GM10847 (cell line): ENCODE data around the gene GNG4.

Experiments used
- POLR2A ChIP-seq: IDR thresholded peaks from 2 replicates; pipeline ENCODE4 v1.6.1; 2011; ENCODE audit not compliant: insufficient read length; ENCODE audit errors: extremely low read depth

GNG4 gene

DNA sequence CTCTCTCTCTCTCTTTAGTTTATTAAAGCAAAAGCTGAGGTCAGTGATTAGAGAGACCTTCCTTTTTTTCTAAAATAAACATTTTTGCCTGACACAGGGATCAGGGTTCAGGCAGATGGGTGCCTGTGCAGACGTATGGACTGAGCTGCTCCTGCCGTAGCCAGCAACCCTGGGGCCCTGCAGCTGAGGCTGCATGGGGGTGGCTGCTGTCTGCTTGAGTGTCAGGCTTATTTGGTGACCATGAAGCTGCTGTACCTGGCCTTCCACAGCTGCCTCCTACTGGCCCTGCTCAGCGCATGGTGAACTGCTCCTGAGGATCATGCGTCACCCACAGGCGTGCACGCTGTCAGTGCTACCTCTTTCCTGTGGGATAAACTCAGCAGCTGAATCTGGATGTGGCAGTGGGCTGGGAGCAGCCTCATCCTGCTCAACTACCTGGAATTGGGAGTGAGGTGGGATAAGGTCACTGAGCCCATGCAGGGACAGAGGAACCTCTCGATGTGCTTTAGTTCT lies 35.1 kb downstream of the GNG4 start:
- no peak for TF ChIP-seq POLR2A

DNA sequence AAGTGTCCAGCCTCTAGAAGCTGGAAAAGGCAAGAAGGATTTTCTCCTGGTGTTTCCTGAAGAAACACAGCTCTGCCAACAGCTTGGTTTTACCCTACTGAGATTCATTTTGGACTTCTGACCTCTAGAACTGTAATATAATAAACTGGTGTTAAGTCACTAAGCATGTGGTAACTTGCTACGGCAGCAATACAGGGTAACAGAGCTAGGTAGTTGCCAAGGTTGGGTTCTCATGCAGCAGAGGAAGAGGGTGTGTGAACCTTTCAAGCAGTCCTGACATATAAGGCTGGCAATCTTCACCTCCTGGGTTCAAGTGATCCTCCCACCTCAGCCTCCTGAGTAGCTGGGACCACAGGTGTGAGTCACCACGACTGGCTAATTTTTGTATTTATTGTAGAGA lies 36.0 kb downstream of the GNG4 start:
- no peak for TF ChIP-seq POLR2A

DNA sequence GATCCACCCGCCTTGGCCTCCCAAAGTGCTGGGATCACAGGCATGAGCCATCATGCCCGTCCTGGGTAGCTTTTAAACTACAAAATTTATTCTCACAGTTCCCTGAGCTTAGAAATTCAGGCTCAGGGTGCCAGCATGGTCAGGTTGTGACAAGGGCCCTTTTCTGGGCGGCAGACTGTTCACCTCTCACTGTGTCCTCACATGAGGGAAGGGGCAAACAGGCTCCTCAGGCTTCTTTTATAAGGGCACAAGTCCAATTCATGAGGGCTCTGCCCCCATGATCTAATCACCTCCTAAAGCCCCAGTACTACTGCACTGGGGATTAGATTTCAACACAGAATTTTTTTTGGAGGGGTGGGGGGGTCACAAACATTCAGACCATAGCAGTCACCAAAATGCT lies 36.8 kb downstream of the GNG4 start:
- TF ChIP-seq POLR2A = no peak

DNA sequence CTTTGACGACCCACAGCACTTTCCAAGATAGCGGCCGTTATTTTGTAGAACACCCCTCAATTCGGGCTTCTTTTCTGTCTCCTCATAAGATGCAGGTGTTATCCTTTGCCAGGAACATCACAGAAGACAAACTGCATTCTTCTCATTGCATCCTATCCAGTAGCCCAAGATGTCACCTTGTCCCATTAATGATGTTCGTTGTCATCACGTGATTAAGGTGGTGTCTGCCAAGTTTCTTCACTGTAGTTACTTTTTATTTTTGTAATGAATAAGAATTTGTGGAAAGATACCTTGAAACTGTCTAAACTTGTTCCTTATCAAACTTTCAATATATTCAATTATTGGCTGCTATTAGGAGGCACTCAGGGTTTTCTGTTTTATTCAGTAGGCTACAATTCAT lies 39.4 kb downstream of the GNG4 start:
- TF ChIP-seq POLR2A = no peak

DNA sequence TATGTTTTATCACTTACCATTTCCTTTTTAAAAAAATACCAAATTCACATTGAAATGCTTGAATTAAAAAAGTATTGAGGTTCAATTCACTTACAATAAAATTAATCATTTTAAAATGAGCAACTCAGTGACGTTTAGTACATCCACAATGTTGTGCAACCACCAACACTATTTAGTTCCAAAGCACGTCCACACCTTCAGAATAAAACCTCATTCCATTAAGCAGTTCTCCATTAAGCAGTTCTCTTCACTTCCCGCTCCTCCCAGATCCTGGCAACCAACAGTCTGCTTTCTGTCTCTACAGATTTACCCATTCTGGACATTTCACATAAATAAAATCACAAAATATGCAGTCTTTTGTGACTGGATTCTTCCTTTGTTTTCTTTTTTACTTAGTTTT lies 41.3 kb downstream of the GNG4 start:
- no peak for TF ChIP-seq POLR2A

DNA sequence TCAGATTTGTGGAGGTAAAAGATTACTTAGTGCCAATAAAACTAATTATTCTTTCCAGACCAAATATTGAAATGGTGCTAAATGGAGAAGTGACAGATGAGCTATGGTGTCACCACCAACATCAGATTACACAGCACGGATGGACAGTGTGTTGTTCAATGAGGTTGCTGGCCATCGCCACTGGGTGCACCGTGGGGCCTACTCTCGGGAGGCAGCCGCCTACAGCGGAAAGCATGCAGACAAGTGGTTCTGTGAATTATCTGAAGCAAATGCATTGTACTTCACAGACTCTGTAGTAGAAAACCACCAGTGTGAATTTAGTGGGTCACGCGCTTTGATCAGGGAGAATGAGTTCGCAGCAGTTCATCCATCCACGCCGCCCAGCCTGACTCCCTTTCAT lies 42.3 kb downstream of the GNG4 start:
- no peak for TF ChIP-seq POLR2A

DNA sequence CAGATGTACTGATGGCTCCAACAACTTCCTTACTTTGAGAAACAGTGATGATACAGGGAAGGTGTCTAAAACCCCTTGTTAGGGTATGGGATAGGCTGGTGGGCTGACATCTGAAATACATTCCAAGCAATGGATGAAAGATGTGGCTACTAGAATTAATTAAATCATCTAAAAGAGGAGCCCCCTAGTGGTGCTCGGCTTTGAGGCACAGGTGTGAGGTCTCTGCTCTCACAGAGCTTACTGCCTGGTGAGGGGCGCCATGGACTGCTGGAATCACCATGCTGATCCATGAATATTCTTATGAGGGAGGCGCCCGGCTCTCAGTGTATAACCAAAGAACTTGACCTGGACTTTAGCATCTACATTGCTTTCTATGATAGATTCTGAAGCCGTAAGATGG lies 48.5 kb downstream of the GNG4 start:
- no peak for TF ChIP-seq POLR2A

DNA sequence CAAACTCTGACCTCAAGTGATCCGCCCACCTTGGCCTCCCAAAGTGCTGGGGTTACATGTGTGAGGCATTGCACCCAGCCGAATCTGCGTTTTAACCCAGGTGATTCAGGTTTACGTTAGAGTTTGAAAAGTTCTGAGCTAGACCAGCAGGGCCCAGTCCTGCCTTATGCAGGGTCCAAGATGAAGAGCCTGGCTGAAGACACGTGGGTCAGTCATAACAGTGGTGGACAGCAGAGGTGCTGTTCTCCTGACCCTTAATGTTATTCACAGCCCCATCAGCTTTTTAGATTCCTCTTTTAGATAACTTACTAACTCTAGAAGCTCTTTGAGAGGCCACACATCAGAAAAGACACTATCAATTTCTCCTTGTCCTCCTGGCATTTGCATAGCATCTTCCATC lies 50.0 kb downstream of the GNG4 start:
- TF ChIP-seq POLR2A = no peak

DNA sequence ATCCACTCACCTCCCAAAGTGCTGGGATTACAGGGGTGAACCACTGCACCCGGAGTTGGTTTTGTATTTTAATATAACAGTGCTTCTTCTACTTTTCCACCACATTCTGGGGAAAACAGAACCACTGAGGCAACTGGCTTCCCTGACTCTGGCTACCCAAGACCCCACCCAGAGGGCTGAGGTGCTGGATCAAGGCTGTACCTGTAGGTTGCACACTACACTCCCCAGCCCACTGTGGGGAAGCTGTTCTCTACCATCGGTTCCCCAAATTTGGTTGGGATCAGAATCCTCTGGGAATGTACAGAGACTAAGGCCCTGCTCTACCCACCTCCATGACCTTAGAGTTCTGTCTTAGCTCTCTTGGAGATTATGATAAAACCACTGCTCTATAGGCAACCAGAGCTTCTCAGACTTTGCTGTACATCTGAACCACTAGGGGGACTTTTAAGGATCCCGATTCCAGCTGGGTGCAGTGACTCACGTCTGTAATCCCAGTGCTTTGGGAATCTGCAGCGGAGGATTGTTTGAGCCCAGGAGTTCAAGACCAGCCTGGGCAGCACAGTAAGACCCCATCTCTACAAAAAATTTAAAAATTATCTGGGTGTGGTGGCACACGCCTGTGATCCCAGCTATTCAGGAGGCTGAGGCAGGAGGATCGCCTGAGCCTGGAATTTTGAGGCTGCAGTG lies 51.6 kb downstream of the GNG4 start:
- no peak for TF ChIP-seq POLR2A

DNA sequence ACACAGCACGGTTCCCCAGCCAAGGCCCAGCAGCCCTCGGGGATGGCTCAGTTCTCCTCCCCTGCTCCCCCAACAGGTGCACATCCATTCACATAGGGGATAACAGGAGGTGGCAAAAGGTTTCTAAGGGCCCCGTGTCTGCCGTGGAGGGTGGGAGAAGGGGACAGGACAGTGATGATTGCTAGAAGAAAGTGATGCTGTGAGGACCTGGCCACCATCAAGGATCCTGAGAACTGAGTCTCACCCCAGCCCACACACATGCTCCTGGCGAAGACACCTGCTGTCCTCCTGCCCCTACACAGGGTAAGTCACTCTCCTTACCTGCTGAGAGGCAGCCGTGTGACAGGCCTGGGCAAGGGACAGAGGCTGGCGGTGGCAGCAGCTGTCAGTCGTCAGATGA lies 54.5 kb downstream of the GNG4 start:
- TF ChIP-seq POLR2A = no peak

DNA sequence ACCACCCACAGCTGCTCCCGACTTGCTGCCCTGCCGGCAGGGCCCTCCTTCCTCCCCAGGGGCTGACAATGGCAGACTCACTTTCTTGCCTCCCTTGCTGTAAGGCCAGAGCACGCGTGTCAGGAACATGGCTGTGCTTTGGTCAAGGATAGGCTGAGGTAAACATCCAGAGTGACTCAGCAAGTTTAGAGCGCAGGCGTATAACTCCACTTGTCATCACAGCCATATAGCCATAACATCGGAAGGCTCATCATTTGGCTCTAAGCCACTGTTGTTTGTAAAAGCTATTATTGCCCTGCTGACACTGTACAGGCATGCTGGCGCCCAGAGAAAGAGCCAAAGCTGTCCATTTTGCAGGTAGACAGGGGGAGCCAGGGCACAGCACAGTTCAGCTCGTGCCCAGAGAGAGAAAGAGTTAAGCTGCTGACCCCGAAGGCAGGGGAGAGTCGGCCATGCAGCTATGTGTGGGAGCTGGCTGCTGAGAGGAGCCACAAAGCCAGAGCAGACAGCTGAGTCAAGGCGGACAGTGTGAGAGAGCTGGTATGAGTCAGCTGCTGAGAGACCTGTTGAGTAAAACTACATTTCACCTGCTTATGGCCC lies 60.6 kb downstream of the GNG4 start:
- TF ChIP-seq POLR2A = no peak

DNA sequence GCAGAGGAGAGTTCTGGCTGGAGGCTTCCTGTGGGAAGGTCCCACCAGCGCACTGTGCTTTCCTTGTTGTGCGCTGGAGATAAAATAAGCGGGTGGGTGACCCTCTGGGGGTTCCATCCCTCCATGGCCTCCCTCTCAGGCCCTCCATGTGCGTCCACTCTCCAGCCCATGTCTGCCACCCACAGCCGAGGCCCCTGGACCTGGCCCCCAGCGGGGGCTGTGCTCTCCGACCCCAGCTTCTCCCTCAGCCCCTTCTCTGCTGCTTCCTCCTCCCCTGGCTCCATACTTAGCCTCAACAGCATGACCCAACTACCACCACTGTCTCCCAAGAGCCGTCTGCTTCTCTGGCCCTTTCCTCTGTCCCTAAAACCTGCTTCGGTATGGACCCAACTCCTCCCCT lies 61.4 kb downstream of the GNG4 start:
- no peak for TF ChIP-seq POLR2A

DNA sequence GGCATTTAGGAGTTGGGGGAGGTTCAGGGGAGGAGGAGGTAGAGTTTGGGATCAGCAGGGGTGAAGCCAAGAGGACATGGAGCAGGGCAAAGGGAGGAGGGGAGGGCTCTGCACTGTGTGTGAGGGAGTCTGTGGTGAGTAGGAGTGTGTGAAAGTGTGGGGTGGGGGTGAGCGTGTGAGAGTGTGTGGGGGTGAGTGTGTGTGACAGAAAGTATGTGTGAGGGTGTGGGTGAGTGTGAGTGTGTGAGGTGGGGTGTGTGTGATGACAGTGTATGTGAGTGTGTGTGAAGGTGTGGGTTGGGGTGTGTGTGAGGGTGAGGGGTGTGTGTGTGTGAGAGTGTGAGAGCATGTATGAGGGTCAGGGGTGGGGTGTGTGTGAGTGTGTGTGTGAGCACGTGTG lies 62.6 kb downstream of the GNG4 start:
- TF ChIP-seq POLR2A = no peak

DNA sequence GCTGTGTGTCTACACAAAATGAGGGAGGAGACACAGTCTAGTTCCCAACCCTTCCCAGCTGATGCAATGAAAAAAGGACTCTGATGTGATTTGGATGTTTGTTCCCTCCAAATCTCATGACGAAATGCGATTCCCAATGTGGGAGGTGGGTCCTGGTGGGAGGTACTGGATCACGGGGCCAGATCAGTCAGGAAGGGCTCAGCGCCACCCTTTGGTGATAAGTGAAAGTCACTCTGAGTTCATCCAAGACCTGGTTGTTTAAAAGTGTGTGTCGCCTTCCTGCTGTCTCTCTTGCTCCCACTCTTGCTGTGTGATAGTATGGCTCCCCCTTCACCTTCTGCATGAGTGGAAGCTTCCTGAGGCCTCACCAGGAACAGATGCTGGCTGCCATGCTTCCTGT lies 63.2 kb downstream of the GNG4 start:
- TF ChIP-seq POLR2A = no peak

DNA sequence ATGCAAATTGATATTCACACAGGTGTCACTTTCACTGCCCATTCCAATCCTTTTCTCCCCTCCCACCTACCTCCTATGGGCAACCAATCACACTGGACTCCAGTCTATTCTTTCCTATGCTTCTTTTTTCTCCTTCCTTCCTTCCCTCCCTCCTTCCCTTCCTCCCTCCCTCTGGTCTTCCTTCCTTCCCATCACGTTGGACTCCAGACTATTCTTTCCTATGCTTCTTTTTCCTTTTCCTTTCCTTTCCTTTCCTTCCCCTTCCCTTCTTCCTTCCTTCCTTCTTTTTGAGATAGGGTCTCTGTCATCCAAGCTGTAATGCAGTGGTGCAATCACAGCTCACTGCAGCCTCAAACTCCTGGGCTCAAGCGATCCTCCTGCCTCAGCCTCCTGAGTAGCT lies 64.6 kb downstream of the GNG4 start:
- no peak for TF ChIP-seq POLR2A

DNA sequence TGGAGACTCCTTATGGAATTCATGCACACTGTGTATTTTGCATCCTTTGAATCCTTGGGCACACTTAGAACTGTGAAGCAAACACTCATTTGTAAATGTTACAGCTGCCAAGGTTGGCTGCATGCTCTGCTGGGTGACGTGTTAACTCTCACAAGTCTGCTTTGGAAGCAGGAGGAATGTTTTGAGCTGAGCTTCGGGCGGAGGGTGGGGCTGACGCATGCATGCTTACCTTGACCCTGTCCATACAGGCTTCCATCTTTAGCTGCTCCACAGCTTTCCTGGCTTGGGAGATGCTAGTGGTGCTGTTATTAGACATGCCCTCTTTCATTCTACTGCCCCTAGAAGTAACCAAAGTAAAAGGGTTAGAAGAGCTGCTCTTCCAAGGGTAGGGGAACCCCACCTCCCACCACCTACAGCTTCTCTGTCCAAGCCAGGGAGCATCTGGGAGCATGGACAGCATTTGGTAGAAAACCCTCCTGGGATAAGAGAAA lies 66.0 kb downstream of the GNG4 start:
- TF ChIP-seq POLR2A = no peak

DNA sequence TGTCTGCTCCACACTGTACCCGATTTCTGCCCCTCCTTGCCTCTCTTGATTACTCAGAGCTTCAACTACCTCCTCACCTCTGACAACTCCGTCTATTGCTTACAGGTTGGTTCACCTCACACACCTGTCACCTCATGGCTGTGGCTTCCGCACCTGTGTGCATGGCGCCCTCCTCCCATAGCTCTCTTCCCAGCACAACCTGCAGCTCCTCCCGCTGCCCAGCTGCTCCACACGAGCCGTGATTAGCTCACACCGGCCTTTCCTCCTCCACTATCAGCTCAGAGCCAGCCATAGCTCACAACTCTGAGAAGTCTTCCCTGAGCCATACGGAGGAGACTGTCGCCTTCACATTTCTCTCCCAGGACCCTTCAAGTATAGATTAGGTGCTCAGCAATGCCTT lies 67.5 kb downstream of the GNG4 start:
- no peak for TF ChIP-seq POLR2A
